Measurements from ENCODE around the gene SPACA7.

Gene SPACA7

GRCh38 chr13:112467236-112467635 is 91.1 kb downstream of the SPACA7 start:
- H3K36me3 Mint-ChIP-seq (ENCODE audit: low read depth): no peaks in the 10 kb centered on the region
- no peak for TF ChIP-seq CTCF (IDR thresholded peaks at IDR 0.05; ENCODE audit: unreplicated experiment in 3 of 3)
- peaks cover 10% of the 10 kb centered on the region for H3K27me3 Mint-ChIP-seq (ENCODE audit: low read depth)
- H3K27ac Mint-ChIP-seq: no peak overlapping the region
- no peak overlapping the region for H3K4me3 Mint-ChIP-seq
- H3K4me1 Mint-ChIP-seq: no peaks in the 10 kb centered on the region
- H3K9me3 Mint-ChIP-seq: peaks cover 22% of the 10 kb centered on the region

GRCh38 chr13:112468069-112468468 is 91.9 kb downstream of the SPACA7 start:
- no peak overlapping the region for H3K27ac Mint-ChIP-seq
- H3K27me3 Mint-ChIP-seq (ENCODE audit: low read depth): peaks cover 5% of the 10 kb centered on the region
- no peak overlapping the region for H3K4me3 Mint-ChIP-seq
- H3K4me1 Mint-ChIP-seq: no peaks in the 10 kb centered on the region
- H3K9me3 Mint-ChIP-seq: peaks cover 21% of the 10 kb centered on the region
- no peak for TF ChIP-seq CTCF (IDR thresholded peaks at IDR 0.05; ENCODE audit: unreplicated experiment in 3 of 3)
- H3K36me3 Mint-ChIP-seq (ENCODE audit: low read depth): peaks cover 4% of the 10 kb centered on the region

- Mint-ChIP-seq H3K4me3 (no peak overlapping the region), H3K9me3 (peaks cover 21% of the 10 kb centered on the region), H3K36me3 (ENCODE audit: low read depth) (peaks cover 4% of the 10 kb centered on the region), H3K27me3 (ENCODE audit: low read depth) (peaks cover 5% of the 10 kb centered on the region), H3K27ac (no peak overlapping the region), H3K4me1 (no peaks in the 10 kb centered on the region)
- TF ChIP-seq CTCF (IDR thresholded peaks at IDR 0.05; ENCODE audit: unreplicated experiment in 3 of 3): no peak
These were observed 93.1 kb downstream of the SPACA7 start for GRCh38 chr13:112469071-112469745.

- Mint-ChIP-seq H3K27ac (no peak overlapping the region), H3K27me3 (ENCODE audit: low read depth) (no peaks in the 10 kb centered on the region), H3K9me3 (peaks cover 16% of the 10 kb centered on the region), H3K4me1 (no peaks in the 10 kb centered on the region), H3K36me3 (ENCODE audit: low read depth) (peaks cover 4% of the 10 kb centered on the region), H3K4me3 (no peak overlapping the region)
- TF ChIP-seq CTCF (IDR thresholded peaks at IDR 0.05; ENCODE audit: unreplicated experiment in 3 of 3): no peak
These were observed 97.7 kb downstream of the SPACA7 start for GRCh38 chr13:112473818-112474217.

- H3K9me3 Mint-ChIP-seq: peaks cover 20% of the 10 kb centered on the region
- H3K4me1 Mint-ChIP-seq: no peaks in the 10 kb centered on the region
- no peaks in the 10 kb centered on the region for H3K27me3 Mint-ChIP-seq (ENCODE audit: low read depth)
- no peak overlapping the region for H3K27ac Mint-ChIP-seq
- H3K4me3 Mint-ChIP-seq: no peak overlapping the region
- peaks cover 8% of the 10 kb centered on the region for H3K36me3 Mint-ChIP-seq (ENCODE audit: low read depth)
- no peak for TF ChIP-seq CTCF (IDR thresholded peaks at IDR 0.05; ENCODE audit: unreplicated experiment in 3 of 3)
These were observed 98.7 kb downstream of the SPACA7 start for GRCh38 chr13:112474869-112475268.

GRCh38 chr13:112475889-112476288 is 99.7 kb downstream of the SPACA7 start:
- no peak overlapping the region for H3K27ac Mint-ChIP-seq
- no peaks in the 10 kb centered on the region for H3K4me1 Mint-ChIP-seq
- peaks cover 9% of the 10 kb centered on the region for H3K36me3 Mint-ChIP-seq (ENCODE audit: low read depth)
- peaks cover 18% of the 10 kb centered on the region for H3K9me3 Mint-ChIP-seq
- H3K27me3 Mint-ChIP-seq (ENCODE audit: low read depth): no peaks in the 10 kb centered on the region
- H3K4me3 Mint-ChIP-seq: no peak overlapping the region
- TF ChIP-seq CTCF (IDR thresholded peaks at IDR 0.05; ENCODE audit: unreplicated experiment in 3 of 3): no peak

Data from nephron (organoid).